Pons (tissue), 1 donor: Measurements from ENCODE around the gene COX4I2.
"Not testable (repeated sequence)": the region's sequence is repeated elsewhere in the genome, so short reads cannot be mapped to it uniquely, and the experiment has no call there.

Experiments used
- DNase-seq: peaks from one replicate; pipeline ENCODE4 v3.0.0-alpha.2; 2016; ENCODE audit warnings: low spot score

Gene COX4I2

DNA sequence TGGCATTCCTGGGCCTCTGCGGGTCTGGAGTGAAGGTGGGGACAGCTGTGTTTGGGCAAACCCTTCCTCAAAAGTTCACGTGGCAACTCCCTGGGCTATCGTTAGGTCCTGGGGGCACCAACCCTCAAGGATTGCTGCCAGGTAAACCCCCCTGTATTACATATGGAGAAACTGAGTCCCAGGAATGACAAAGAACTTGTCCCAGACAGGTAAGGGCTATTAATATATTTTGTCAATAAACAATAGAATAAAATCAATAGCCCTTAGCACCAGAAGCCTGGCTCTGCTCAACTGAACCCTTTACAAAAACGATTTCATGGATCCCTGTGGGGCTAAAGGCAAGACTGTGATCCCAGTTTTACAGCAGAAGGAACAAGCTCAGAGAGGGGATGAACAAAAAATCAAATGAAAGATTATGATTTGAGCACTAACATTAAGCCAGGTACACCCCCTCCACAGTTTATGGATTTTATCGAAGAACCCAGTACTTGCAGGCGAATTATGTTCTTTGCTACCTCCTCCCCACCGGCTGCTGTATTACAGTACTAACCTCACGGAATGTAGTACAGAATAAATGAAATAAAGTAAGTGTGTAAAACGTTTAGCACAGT, 30.0 kb upstream of the COX4I2 start:
- no peak for DNase-seq

DNA sequence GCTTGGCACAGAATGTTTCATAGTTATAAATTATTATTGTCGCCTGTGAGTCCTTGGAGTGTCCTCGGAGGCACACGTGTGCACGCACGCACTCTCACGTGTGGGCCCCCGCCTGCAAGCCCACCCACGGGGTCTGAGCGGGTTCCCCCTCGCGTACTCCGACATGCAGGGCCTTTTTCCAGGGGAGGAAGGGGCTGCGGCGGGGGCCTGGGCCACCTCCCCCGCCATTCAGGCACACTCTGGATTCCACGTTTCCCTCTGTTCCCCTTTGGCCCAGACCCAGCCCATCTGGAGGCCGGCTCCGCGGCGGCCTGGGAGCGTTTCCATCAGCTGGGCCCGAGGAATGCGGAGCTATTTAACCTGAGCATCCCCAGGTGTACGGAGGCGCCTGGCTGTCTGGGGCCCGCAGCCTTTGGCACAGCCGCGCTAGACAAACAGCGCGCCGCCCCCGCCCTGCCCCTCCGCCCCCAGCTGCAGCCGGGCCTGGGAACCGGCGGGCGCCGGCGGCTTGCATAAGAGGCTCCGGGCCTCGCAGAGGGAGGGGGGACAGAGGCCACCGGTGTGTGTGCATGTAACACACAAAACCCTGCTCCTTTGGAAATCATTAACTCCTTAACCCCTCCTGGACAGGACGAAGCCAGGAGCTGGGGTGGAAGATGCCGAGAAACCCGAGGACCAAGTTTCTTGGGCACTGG, 29.3 kb upstream of the COX4I2 start:
- no peak for DNase-seq

DNA sequence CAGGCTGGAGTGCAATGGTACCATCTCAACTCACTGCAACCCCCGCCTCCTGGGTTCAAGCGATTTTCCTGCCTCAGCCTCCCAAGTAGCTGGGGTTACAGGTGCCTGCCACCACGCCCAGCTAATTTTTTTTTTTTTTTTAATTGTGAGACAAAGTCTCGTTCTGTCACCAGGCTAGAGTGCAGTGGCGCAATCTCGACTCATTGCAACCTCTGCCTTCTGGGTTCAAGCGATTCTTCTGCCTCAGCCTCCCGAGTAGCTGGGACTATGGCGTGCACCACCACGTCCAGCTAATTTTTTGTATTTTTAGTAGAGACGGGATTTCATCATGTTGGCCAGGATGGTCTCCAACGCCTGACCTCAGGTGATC, 25.5 kb upstream of the COX4I2 start:
- not testable (repeated sequence) for DNase-seq

DNA sequence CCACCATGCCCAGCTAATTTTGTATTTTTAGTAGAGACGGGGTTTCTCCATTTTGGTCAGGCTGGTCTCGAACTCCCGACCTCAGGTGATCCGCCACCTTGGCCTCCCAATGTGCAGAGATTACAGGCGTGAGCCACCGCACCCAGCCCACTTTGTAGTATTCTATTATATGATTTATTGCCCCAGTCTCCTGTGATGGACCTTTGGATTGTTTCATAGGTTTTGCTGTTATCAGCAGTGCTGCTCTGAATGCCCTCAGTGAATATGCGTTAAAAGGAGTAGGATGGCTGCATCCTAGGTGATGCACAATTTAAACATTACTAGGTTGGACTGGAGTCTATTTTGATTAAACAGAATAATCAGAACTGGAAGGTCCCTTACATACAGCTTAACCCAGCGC, 22.3 kb upstream of the COX4I2 start:
- DNase-seq, result no peak

DNA sequence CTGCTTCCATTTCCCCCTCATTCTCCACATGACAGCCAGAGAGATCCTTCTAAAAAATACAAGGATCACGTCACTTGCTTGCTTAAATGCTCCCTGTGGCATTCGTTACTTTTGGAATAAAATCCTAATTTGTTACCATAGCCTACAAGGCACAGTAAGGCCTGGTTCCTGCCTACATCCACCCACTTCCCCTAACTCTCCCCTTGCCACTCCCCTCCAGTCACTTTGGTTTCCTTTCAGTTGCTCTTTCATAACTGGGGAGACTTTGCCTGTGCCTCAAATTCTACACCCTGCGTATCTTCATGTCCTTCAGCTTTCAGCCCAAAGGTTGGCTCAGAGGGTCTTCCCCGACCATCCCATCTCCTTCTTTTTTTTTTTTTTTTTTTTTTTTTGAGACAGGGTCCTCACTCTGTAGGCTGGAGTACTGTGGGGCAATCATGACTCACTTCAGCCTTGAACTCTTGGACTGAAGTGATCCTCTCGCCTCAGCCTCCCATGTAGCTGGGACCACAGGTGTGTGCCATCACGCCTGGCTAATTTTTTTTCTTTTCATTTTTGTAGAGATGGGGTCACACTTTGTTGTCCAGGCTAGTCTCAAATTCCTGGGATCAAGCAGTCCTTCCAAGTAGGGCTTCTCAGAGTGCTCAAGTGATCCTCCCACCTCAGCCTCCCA, 20.1 kb upstream of the COX4I2 start:
- DNase-seq, result no peak

DNA sequence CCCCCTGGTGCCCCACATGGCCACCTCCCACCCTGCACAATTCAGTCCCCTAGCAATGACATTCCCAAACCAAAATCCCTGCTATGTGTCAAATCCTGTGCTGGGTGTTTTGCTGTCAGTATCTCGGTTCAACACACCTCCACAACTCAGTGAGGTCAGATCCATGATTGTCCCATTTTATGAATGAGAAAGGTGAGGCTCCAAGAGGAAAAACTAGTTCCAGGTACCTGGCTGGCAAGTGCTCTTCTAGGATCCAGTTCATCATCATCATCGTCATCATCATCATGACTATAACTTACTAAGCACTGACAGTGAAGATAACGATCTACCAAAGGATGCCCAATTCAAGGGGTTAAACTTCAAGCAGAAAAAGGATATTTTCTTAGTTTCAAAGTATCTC, 17.5 kb upstream of the COX4I2 start:
- no peak for DNase-seq

DNA sequence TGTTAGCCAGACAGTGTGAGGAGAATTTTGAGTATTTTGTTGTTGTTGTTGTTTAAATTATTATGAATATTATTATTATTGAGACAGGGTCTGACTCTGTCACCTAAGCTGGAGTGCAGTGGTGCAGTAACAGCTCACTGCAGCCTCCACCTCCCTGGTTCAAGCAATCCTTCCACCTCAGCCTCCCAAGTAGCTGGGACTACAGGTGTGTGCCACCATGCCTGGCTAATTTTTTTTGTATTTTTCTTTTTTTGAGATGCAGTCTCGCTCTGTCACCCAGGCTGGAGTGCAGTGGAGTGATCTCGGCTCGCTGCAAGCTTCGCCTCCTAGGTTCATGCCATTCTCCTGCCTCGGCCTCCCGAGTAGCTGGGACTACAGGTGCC, 14.6 kb upstream of the COX4I2 start:
- not testable (repeated sequence) for DNase-seq

DNA sequence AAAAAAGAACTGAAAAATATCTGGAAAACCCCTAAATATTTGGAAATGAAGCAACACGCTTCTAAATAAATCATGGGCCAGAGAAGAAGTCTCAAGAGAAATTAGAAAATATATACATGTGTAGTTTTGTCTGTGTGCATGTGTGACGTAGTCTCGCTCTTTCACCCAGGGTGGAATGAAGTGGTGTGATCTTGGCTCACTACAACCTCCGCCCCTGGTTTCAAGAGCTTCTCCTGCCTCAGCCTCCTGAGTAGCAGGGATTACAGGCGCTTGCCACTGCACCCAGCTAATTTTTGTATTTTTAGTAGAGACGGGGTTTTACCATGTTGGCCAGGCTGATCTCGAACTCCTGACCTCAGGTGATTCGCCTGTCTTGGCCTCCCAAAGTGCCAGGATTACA, 11.2 kb upstream of the COX4I2 start:
- not testable (repeated sequence) for DNase-seq

DNA sequence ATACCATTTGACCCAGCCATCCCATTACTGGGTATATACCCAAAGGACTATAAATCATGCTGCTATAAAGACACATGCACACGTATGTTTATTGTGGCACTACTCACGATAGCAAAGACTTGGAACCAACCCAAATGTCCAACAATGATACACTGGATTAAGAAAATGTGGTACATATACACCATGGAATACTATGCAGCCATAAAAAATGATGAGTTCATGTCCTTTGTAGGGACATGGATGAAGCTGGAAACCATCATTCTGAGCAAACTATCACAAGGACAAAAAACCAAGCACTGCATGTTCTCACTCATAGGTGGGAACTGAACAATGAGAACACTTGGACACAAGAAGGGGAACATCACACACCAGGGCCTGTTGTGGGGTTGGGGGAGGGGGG, 9.7 kb upstream of the COX4I2 start:
- DNase-seq, result not testable (repeated sequence)

DNA sequence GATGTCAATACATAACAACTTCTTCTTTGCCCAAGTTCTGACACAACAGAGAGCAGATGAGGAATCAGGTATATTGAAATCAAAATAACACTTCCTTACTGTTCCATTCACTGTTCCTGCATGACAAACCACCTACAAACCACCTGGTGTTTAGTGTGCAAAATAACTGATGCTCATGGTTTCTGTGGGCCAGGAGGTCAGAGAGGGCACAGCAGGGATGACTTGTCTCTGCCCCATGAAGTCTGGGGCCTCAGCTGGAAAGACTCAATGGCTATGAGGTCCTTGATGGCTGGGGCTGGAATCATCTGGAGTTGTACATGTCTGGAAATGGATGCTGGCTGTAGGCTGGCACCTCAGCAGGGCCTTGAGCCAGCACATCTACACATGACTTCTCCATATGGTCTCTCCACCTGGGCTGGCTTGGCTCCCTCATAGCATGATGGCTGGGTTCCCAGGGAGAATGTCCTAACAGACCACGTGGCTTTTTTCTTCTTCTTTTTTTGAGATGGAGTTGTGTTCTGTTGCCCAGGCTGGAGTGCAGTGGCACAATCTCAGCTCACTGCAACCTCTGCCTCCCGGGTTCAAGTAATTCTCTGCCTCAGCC, 7.4 kb upstream of the COX4I2 start:
- DNase-seq, result no peak

DNA sequence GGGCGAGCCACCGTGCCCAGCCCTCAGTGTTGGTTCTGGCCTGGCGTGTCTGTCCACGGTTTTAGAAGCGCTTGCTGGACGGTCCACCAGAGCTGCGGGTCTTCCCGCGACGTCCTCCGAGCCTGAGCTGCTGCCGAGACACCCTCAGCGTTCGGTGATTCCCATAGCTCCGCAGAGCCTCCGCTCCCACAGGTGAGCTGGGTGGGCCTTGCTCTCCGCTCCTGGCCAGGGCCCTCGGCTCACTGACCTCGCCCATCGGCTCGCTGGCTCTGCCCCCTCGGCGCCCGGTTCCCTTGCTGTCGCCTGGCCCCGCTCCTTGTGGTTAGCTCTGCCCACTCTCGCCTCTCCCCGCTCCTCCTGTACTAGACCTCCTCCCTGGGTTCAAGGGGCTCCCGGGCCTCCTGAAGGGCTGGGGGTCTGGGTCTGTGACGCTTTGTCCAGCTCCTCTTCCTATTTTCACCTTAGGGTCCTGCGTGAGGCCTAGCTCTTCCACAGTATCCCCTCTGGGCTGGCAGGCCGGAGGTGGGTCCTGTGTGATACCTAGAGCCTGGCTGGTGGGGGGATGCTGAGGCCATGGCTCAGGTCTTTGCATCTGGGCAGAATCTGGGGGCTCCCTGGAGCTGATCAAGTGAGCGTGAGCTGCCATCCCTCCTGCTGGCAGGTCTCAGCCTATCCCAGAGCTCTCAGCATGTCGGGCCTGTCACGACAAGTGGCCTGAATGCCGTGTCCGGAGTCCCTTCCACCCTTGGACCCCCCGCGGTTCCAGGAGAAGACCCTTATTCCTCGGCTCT, 5.0 kb upstream of the COX4I2 start:
- DNase-seq, result no peak

DNA sequence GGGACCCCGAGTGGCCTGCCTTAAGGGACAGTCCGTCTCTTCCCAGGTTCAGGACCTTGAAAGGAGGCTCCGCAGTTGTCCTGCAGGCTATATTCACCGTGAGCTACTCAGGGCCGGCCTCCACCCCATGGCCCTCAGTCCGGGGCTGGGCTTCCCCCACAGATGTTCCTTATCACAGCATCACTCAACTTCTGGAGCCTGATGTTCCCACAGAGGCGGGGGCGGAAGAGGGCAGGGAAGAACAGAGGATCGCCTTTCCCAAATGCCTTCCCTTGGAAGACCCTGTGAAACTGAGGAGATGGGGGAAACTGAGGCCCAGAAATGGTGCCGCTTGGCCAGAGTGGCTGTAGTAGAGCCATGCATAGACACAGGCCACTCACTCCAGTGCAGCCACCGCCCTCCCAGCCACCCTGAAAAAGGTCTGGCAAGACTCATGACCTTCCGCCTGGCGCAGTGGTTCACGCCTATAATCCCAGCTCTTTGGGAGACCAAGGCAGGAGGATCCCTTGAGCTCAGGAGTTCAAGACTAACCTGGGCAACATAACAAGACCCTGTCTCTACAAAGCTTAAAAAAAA, 4.3 kb upstream of the COX4I2 start:
- no peak for DNase-seq

DNA sequence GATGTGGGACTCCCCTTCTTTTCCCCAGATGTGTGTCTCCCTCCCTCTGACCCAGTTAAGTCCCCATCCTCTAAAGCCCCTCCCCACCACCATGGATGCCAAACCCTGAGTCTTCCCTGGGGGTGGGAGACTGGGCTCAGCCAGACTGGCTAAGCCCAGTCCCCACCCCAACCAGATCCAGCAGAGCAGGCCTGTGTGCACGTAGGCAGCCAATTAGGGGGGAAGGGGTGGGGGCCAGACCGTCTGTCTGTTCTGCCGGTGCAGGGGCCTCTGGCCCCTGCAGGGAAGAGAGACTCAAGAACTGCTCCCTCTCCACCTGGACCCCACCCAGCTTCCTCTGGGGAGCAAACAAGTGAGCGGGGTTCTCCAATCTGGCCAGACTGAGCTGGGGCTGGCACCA, 605 bp downstream of the COX4I2 start:
- DNase-seq, result no peak

DNA sequence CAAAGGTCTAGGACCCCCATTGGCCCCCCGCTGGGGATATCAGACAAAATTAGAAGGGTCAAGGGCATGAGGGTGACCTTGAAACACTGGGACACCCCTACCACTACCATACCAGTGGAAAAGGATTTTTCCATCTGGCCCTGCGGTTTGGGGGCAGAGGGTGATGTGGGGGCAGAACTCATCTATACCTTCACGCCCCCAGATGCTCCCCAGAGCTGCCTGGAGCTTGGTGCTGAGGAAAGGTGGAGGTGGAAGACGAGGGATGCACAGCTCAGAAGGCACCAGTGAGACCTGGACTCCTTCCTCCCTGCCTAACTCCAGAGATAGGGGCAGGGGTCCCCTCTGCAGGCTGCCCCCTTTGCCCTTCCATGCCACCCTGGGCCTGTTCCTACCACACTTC, 1.1 kb downstream of the COX4I2 start:
- DNase-seq, result no peak

DNA sequence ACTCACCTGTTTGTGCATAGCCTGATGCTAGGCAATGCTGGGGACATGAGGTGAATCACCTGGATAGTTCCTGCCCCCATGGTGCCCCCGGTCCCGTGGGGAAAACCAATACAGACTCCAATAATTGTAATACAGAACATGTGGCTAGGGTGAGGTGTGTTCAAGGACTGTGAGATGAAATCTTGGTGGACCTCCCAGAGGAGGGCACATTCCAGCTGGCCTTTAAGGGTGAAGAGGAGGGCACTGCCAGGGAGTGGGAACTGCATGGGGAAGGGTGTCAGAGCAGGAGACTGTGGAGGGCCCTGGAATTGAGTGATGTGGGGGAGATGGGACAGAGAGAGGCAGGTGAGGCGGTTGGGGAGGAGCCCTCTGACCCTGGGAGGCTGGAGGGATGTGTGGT, 2.5 kb downstream of the COX4I2 start:
- no peak for DNase-seq

DNA sequence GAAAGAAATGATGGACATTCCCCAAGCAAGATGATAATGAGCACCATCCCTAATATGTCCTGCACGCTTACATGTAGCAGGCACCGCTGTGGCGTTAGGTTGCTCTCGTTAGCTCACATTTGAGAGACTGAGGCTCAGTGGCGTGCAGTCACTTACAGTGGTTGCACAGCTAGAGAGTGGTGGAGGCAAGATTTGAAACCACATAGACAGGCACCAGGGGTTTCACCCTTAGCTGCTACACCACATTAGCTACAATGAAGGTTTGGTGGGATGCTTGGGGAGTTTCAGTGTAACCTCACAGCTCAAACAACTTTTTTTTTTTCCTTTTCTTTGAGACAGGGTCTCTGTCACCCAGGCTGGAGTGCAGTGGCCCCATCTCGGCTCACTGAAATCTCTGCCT, 3.7 kb downstream of the COX4I2 start:
- no peak for DNase-seq

DNA sequence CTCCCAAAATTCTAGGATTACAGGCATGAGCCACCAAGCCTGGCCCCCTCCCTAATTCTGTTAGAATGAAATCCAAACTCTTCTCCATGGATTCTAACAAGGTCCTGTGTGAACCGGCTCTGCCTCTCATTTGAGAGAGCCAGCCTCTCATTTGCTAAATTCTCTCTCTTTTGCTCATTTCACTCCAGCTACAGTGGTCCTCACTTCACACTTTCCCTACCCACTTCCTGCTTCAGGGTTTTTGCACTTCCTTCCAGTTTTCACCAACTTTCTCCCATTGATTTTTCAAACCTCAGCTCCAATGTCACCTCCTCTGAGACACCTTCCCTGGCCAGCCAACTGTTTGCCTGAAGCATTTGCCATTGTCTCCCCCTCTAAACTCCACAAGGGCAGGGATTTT, 5.1 kb downstream of the COX4I2 start:
- DNase-seq, result no peak

DNA sequence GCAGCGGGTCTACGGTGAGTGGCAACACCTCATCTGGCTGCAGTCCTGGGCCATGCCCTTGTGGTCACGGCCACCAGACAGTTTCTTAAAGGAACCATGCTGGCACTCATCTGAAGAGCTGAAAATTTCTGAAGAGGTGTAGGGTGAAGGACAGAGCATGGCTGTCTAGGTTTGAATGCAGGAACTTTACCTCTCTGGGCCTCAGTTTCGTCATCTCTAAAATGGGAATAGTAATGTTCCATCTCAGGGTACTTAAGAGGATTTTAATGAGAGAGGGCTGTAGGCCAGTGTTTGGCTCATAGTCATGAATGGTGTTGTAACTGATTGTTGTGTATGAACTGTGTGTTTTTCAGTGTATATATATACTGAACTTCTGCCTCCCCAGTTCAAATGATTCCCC, 5.8 kb downstream of the COX4I2 start:
- DNase-seq, result no peak

DNA sequence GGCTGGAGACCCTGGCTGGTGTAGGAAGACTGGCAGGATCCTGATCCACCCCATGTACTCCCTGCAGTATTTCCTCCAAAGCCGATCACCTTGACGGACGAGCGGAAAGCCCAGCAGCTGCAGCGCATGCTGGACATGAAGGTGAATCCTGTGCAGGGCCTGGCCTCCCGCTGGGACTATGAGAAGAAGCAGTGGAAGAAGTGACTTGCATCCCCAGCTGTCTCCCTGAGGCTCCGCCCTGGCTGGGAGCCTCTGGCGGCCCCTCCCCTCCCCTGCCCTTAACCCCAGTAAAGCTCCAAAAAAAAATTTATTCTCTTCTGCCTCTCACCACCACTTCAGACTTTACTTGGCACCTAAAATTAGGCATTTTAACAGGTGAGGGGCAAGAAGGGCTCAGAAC, 7.0 kb downstream of the COX4I2 start:
- no peak for DNase-seq

DNA sequence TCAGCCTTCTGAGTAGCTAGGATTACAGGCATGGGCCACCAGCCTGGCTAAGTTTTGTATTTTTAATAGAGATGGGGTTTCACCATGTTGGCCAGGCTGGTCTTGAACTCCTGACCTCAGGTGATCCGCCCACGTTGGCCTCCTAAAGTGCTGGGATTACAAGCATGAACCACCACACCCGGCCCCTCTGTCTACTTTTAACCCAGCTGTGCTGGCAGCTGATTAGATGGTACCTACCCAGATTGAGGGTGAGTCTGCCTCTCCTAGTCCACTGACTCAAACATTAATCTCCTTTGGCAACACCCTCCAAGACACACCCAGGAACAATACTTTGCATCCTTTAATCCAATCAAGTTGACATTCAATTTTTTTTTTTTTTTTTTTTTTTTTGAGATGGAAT, 10.4 kb downstream of the COX4I2 start:
- DNase-seq, result not testable (repeated sequence)

DNA sequence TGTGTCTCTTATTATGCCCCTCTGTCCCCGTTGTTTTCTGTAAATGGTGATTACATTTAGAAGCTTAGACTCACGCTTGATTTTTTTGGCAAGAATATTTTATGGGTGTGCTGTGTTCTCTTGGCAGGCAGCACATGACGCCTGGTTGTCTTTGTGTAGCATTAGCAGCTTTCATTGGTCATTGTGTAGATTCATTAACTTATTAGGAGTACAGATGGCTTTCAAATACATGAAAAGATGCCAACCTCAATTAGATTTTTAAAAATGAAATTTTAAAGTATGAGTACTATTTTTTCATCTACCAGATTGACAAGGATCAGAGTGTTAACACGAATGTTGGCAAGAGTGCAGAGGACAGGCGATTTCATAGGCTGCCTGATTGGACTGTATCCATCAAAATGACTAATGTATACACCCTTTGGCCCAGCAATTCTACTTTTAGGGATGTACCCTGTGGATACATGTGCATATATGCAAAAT, 15.2 kb downstream of the COX4I2 start:
- DNase-seq, result no peak

DNA sequence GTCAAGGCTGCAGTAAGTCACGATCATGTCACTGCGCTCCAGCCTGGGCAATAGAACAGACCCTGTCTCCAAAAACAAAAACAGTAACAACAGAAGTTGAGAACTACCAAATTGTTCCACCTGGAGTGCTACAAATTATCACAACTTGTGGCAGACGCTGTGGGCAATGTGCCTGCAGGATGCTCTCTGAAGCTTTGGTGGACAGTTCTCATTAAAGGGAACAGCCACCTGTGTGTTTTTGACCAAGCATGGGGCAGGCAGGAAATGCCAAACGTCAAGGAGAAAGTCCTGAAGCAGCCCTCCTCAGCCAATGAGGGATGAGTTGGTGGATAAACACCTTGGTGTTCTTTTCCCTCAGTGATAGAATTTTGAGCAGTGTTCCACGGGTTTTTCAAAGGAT, 15.8 kb downstream of the COX4I2 start:
- no peak for DNase-seq
